Gastroesophageal sphincter (tissue), 3 donors: Measurements from ENCODE around the gene UBL4A.

Experiments
- EP300 ChIP-seq: sonication (generic); formaldehyde crosslinking; IDR thresholded peaks from one replicate; pipeline ENCODE4 v1.6.1; 2017; ENCODE audit warnings: antibody characterized with exemption, mild to moderate bottlenecking
- POLR2A ChIP-seq, 2 donors: fragments of 450-650 bp; IDR thresholded peaks; one replicate each; pipeline ENCODE4 v1.6.1; 2017; ENCODE audit warnings: antibody characterized with exemption in 2 of 2, mild to moderate bottlenecking in 2 of 2, moderate library complexity in 1 of 2
- POLR2AphosphoS5 ChIP-seq: sonication (generic); formaldehyde crosslinking; IDR thresholded peaks from one replicate; pipeline ENCODE4 v1.6.1; 2017; ENCODE audit warnings: antibody characterized with exemption
- TF ChIP-seq, protein P1 (sequence below), 4 experiments: fragments of 200-600 bp in 2 of 4; fragments of 450-650 bp in 2 of 4; sonication (generic) in 1 of 4; IDR thresholded peaks; one replicate each; pipeline ENCODE4 v1.5.1; 2017 to 2019; ENCODE audit warnings: antibody characterized with exemption in 4 of 4, mild to moderate bottlenecking in 2 of 4, moderate library complexity in 2 of 4

DNA sequence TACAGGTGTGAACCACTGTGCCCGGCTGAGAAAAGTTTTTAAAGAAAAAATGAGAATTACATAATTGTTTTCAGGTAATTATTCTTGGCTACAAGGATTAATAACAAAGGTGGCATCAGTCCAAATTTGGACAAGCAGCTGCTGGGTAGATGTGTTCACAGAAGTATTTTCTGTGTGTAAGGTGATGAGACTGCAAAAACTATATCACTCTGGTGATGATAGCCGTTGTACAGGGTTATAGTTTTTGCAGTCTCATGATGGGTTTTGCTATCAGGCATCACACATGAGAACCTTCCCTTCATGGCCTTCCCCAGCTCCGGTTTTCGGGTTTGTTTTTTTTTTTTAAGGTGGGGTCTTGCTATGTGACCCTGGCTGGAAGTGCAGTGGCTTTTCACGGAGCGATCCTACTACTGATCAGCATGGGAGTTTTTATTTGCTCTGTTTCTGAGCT lies 9.1 kb upstream of the UBL4A start:
- TF ChIP-seq, protein P1, sequence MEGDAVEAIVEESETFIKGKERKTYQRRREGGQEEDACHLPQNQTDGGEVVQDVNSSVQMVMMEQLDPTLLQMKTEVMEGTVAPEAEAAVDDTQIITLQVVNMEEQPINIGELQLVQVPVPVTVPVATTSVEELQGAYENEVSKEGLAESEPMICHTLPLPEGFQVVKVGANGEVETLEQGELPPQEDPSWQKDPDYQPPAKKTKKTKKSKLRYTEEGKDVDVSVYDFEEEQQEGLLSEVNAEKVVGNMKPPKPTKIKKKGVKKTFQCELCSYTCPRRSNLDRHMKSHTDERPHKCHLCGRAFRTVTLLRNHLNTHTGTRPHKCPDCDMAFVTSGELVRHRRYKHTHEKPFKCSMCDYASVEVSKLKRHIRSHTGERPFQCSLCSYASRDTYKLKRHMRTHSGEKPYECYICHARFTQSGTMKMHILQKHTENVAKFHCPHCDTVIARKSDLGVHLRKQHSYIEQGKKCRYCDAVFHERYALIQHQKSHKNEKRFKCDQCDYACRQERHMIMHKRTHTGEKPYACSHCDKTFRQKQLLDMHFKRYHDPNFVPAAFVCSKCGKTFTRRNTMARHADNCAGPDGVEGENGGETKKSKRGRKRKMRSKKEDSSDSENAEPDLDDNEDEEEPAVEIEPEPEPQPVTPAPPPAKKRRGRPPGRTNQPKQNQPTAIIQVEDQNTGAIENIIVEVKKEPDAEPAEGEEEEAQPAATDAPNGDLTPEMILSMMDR (IDR thresholded peaks at IDR 0.05): no peak
- no peak for TF ChIP-seq POLR2AphosphoS5
- TF ChIP-seq POLR2A (IDR thresholded peaks at IDR 0.05): no peak
- TF ChIP-seq EP300: no peak
